HepG2 (cell line): ENCODE results near the gene PAX7.

Experiments
- FOXA1 ChIP-seq, 2 experiments: fragments of 450-650 bp in 1 of 2; sonication (generic) in 1 of 2; formaldehyde crosslinking in 1 of 2; IDR thresholded peaks; 2 replicates each; pipeline versions ENCODE4 v1.4.0 to v1.6.1; 2016 to 2020; ENCODE audit warnings: missing genetic modification reagents in 1 of 2
- PRDM15 ChIP-seq: sonication (generic); formaldehyde crosslinking; IDR thresholded peaks from 2 replicates; pipeline ENCODE4 v1.4.0; 2020; ENCODE audit warnings: missing genetic modification reagents
- USF2 ChIP-seq, 2 experiments: sonication (generic) in 1 of 2; formaldehyde crosslinking in 1 of 2; IDR thresholded peaks; 2 replicates each; pipeline versions ENCODE4 v1.5.1 to v1.6.1; 2011 to 2020; ENCODE audit warnings: borderline replicate concordance in 1 of 2, low read depth in 1 of 2, low read length in 1 of 2, mild to moderate bottlenecking in 1 of 2, missing genetic modification reagents in 1 of 2, moderate library complexity in 1 of 2
- ZZZ3 ChIP-seq: sonication (generic); formaldehyde crosslinking; IDR thresholded peaks from 2 replicates; pipeline ENCODE4 v1.4.0; 2020; ENCODE audit warnings: missing genetic modification reagents, mild to moderate bottlenecking, borderline replicate concordance
- TF ChIP-seq, protein P1 (sequence below): sonication (generic); formaldehyde crosslinking; IDR thresholded peaks from 2 replicates; pipeline ENCODE4 v1.5.0; 2020; ENCODE audit warnings: mild to moderate bottlenecking, missing genetic modification reagents, moderate library complexity

DNA sequence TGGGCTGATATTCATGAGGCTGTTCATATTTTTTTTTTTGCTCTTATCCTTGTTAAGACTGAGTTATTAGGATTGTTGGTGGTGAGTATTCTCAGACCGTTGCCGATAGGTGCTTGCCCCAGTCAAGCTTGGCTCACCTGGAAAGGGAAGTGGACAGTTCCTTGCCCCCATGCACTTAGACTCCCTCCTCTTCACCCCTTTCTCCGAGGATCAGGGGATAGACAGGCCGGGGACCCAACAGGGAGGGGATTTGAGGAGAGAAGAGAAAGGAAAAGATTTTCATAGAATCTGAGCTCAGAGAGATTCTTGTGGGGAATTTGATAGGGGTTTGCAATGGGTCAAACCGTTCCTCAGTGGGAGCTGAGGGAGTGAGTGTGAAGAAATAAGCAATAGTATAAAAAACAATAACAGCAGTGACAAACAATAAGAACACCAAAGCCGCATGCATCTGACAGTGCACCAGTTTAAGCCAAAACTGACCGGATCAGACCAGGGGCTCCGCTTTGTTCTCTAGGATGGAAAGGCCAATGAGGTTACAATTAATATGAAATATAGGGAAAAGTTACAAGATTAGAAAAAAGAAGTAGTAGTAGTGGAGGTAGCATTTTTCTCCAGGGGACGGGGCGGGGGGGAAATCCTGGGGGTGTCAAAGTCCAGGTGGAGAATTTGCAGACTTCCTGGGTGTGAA lies 8.9 kb downstream of the PAX7 start:
- TF ChIP-seq PRDM15 (no peak), ZZZ3 (CRISPR knock-in tag) (no peak), FOXA1 (IDR thresholded peaks at IDR 0.05) (no peak), FOXA1 (CRISPR knock-in tag; IDR thresholded peaks at IDR 0.05) (no peak), USF2 (IDR thresholded peaks at IDR 0.05; ENCODE audit: low read depth, low read length) (no peak), USF2 (CRISPR knock-in tag; IDR thresholded peaks at IDR 0.05; ENCODE audit: borderline replicate concordance) (no peak)
- TF ChIP-seq, protein P1, sequence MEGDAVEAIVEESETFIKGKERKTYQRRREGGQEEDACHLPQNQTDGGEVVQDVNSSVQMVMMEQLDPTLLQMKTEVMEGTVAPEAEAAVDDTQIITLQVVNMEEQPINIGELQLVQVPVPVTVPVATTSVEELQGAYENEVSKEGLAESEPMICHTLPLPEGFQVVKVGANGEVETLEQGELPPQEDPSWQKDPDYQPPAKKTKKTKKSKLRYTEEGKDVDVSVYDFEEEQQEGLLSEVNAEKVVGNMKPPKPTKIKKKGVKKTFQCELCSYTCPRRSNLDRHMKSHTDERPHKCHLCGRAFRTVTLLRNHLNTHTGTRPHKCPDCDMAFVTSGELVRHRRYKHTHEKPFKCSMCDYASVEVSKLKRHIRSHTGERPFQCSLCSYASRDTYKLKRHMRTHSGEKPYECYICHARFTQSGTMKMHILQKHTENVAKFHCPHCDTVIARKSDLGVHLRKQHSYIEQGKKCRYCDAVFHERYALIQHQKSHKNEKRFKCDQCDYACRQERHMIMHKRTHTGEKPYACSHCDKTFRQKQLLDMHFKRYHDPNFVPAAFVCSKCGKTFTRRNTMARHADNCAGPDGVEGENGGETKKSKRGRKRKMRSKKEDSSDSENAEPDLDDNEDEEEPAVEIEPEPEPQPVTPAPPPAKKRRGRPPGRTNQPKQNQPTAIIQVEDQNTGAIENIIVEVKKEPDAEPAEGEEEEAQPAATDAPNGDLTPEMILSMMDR (CRISPR knock-in tag): no peak
